22Rv1 (cell line): ENCODE results near the gene ARHGAP9.

Source experiments
- CTCF ChIP-seq: fragments of 450-650 bp; IDR thresholded peaks from 2 replicates; pipeline ENCODE4 v1.5.1; 2017; ENCODE audit warnings: mild to moderate bottlenecking
- ZFX ChIP-seq: fragments of 450-650 bp; IDR thresholded peaks from 2 replicates; pipeline ENCODE4 v1.6.1; 2017; ENCODE audit warnings: antibody characterized with exemption, borderline replicate concordance

- TF ChIP-seq CTCF (no peak), ZFX (no peak)
Observed at GRCh38 chr12:57465747-57466505, 13.7 kb downstream of the ARHGAP9 start.
